ENCODE measurements around the gene ARHGAP15. TPM values are rescaled to one million over a fixed set of nuclear protein-coding genes. Genes with fewer than 3 reads are reported as not detected.

Gene ARHGAP15
- polyA plus RNA-seq, 6 donors from 2014 or later = 183 to 264 (median 210) TPM

DNA sequence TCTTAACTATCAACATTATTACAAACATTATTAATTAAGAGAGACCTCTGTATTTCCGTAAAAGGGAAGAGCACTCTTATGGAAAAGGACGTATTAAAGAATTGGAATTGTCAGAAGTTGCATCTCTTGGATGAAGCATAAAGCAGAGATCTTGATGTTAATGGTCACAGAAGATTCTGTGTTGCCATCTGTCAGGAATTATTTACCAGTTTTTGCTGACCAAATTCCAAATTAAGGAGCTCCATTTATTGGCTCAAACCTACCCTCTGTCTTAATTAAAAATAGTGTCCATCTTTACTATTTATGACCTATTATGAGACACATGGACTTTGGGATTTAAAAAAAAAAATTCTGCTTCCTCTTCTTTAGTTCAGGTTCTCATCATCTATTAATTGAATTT, 232.1 kb downstream of the ARHGAP15 start:
- Mint-ChIP-seq H3K27me3 (no peaks in the 10 kb centered on the region), H3K4me3 (no peak overlapping the region), H3K36me3 (no peaks in the 10 kb centered on the region), H3K9me3 (no peaks in the 10 kb centered on the region), H3K4me1 (peaks cover 2 to 11% (median 4%) of the 10 kb centered on the region in 3 donors), H3K27ac (no peak overlapping the region)
- DNase-seq (no peak), ATAC-seq (ENCODE audit: low read depth in 2 of 2) (no peak)

DNA sequence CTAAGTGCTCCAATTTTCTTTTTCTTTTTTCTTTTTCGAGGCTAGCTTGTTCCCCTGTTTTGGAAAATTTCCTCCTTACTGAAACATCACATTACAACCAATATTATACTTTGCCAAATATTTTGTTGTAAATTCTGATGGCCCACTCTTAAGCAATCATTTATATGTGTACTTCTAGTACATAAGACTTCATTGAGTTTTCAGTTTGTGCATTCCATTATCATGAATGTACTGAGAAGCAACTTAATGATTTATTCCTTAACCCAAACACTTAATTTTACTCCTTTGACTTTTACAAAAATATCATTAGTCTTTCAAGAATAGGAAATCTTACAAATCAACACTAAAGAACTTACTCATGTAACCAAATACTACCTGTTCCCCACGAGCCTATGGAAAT, 242.4 kb downstream of the ARHGAP15 start:
- no peak for ATAC-seq (ENCODE audit: low read depth in 2 of 2)
- Mint-ChIP-seq H3K27me3 (no peaks in the 10 kb centered on the region), H3K4me1 (peaks cover 5 to 21% (median 7%) of the 10 kb centered on the region in 3 donors), H3K27ac (peak overlapping the region in 1 of 6 donors; percentile 39), H3K36me3 (no peaks in the 10 kb centered on the region), H3K9me3 (no peaks in the 10 kb centered on the region), H3K4me3 (no peak overlapping the region)
- no peak for DNase-seq

DNA sequence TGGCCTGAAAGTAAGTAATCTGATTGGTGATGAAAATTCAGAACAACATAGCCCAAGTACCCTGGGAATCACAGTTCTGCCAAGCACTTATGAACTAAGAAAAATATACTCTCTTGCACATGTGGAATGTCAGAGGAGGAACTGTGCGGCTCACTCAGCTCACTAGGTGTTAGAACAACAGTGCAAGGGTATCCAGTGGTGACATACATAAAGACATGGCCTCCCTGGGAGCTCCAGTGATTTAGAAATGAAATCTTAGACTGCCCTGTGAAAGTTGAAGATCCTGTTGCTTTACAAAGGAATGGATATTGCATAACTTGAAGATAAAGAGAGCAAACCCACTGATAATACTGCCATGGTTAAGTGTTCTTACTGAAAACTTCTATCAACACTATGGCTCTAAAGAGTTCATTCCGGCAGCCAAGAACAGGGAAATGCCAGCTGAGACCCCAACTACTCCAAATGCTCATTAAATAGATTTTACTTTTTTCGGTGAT, 246.2 kb downstream of the ARHGAP15 start:
- no peak overlapping the region for H3K4me3 Mint-ChIP-seq

DNA sequence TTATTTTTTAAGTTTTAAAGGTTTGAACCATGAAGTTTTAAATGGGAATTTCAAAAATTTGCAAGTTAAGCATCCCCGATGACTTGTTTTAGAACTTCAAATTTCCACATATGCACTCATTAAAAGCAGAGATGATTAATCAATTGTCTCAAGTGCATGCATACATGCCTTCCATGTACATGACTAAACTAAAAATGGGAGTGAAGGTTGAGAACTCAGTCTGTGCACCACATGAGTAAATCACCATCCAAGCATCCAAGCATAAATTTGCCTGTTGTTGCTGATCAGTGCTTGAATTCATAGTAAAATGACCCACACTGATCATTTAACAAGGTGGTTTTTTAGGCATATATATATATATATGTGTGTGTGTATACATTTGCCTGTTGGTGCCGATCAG, 249.8 kb downstream of the ARHGAP15 start:
- peaks cover 11 to 18% (median 13%) of the 10 kb centered on the region in 3 donors for H3K4me1 Mint-ChIP-seq

More for the DNA sequence above, 246.2 kb downstream of the ARHGAP15 start:
- Mint-ChIP-seq H3K36me3 (no peaks in the 10 kb centered on the region), H3K4me1 (peaks cover 0 to 13% (median 2%) of the 10 kb centered on the region in 3 donors), H3K27me3 (no peaks in the 10 kb centered on the region), H3K9me3 (no peaks in the 10 kb centered on the region), H3K27ac (peak overlapping the region in 1 of 6 donors; percentile 64)
- DNase-seq = no peak
- no peak for ATAC-seq (ENCODE audit: low read depth in 2 of 2)

DNA sequence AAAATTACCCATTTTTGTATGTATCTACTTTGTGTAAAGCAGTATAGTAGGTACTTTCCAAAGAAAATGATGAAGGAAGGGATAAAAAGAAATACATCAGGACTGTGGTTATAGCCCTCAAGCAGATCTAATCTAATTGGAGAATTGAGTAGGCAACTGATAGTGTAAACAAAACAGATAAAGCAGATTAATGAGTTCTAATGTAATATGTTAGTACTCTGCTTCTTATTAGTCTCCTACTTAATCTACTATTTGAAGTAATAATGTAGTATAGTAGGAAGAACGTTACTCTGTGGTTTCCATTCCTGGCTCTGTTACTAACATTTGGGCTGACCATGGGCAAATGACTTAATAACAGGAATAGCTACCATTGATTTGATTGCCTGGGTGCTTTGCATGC, 250.7 kb downstream of the ARHGAP15 start:
- no peaks in the 10 kb centered on the region for H3K9me3 Mint-ChIP-seq
- DNase-seq = no peak
- no peak overlapping the region for H3K4me3 Mint-ChIP-seq
- H3K27ac Mint-ChIP-seq = peak overlapping the region in 1 of 6 donors; percentile 20
- no peak for ATAC-seq (ENCODE audit: low read depth in 2 of 2)
- peaks cover 6 to 7% of the 10 kb centered on the region in 2 donors for H3K36me3 Mint-ChIP-seq
- H3K4me1 Mint-ChIP-seq = peaks cover 9 to 13% (median 12%) of the 10 kb centered on the region in 3 donors
- H3K27me3 Mint-ChIP-seq = no peaks in the 10 kb centered on the region

More for the DNA sequence above, 249.8 kb downstream of the ARHGAP15 start:
- DNase-seq (no peak), ATAC-seq (ENCODE audit: low read depth in 2 of 2) (no peak)
- Mint-ChIP-seq H3K9me3 (no peaks in the 10 kb centered on the region), H3K27me3 (no peaks in the 10 kb centered on the region), H3K36me3 (peaks cover 6 to 7% of the 10 kb centered on the region in 2 donors), H3K4me3 (no peak overlapping the region), H3K27ac (no peak overlapping the region)

DNA sequence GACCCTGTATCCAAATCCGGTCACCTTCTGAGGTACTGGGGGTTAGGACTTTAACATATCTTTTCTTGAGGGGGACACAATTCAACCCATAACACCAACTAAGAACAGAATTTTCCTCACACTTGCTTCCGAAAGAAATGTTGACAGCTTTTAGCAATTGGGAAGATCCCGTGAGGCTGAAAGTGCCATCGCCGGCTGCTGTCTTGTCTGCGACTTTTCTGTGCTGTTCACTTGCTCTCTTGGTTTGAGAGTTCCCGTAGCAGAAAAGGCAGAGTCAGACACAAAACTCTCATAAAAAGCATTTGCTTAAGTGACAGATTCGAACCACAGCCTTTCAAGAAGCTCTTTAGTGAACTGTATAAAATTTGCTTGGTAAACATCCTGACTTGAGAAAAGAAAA, 253.4 kb downstream of the ARHGAP15 start:
- Mint-ChIP-seq H3K27ac (peak overlapping the region in 1 of 6 donors; percentile 65), H3K4me1 (peaks cover 9 to 13% (median 11%) of the 10 kb centered on the region in 3 donors), H3K4me3 (no peak overlapping the region), H3K27me3 (no peaks in the 10 kb centered on the region), H3K36me3 (peaks cover 6 to 7% of the 10 kb centered on the region in 2 donors), H3K9me3 (no peaks in the 10 kb centered on the region)
- no peak for DNase-seq
- no peak for ATAC-seq (ENCODE audit: low read depth in 2 of 2)

DNA sequence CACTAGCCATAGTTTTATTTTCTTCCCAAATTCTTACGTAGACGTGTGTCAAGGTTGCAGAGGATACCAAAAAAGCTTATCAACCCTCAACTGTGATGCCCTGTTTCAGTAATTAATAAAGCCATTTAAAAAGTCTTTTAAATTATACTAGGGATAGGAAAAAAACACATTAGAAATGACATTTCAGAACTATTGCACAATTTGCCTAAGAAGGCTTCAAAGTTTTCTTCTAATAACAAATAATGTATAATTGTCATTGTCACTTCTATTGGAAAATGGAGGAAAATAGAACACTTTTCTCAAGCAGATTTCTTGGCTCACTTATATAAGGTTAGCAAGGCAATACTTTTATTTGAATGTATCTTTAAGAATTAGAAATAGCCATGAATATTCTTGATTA, 253.8 kb downstream of the ARHGAP15 start:
- peaks cover 6 to 7% of the 10 kb centered on the region in 2 donors for H3K36me3 Mint-ChIP-seq
- DNase-seq = no peak
- no peaks in the 10 kb centered on the region for H3K9me3 Mint-ChIP-seq
- ATAC-seq (ENCODE audit: low read depth in 2 of 2) = no peak
- H3K27me3 Mint-ChIP-seq = no peaks in the 10 kb centered on the region
- H3K27ac Mint-ChIP-seq = no peak overlapping the region
- H3K4me1 Mint-ChIP-seq = peaks cover 9 to 13% (median 11%) of the 10 kb centered on the region in 3 donors
- H3K4me3 Mint-ChIP-seq = no peak overlapping the region

DNA sequence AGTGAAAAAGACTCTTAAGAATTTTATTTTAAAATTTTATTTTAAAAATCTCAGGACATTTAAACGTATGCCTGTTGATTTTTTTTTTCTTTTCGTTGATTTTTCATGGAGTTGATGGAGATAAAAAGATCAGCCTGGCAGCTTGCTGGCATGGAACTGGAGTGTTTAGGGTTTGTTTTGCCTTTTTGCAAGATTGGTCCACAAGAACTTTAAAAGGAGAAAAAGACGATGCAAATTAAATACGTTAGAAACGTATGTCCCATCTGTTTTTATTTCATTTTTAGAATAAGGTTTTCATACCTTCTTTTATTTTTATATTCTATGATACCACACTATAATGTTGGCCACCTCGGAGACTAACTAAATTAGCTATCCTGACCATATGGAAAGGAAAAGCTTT, 254.9 kb downstream of the ARHGAP15 start:
- no peaks in the 10 kb centered on the region for H3K9me3 Mint-ChIP-seq
- peaks cover 7% of the 10 kb centered on the region in 2 donors for H3K36me3 Mint-ChIP-seq
- H3K27me3 Mint-ChIP-seq = no peaks in the 10 kb centered on the region
- H3K4me1 Mint-ChIP-seq = peaks cover 9 to 13% (median 11%) of the 10 kb centered on the region in 3 donors
- H3K4me3 Mint-ChIP-seq = no peak overlapping the region
- no peak for DNase-seq
- H3K27ac Mint-ChIP-seq = no peak overlapping the region
- ATAC-seq (ENCODE audit: low read depth in 2 of 2) = no peak

DNA sequence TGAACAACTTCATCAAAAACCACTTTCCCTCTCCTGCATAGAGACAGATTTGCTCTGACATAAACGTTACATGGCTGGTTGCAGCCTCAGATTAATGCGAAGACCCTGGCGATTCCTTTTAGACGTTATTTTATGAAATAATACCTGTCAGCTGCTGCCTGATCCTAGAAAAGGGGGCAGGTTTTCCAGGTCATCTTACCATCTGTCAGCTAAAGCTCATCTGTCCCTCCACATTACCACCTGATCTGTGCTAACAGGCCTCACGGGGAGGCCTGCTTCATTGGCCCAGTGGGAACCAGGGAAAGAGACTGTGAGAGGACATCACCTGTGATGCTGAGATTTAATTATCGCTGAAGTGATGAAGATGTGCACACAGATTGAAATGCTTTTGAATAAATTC, 261.0 kb downstream of the ARHGAP15 start:
- H3K9me3 Mint-ChIP-seq = no peaks in the 10 kb centered on the region
- H3K36me3 Mint-ChIP-seq = peaks cover 10 to 11% of the 10 kb centered on the region in 2 donors
- H3K27me3 Mint-ChIP-seq = no peaks in the 10 kb centered on the region
- H3K27ac Mint-ChIP-seq = peak overlapping the region in 1 of 6 donors; percentile 44
- ATAC-seq (ENCODE audit: low read depth in 2 of 2) (no peak), DNase-seq (no peak)
- H3K4me3 Mint-ChIP-seq = no peak overlapping the region
- H3K4me1 Mint-ChIP-seq = peaks cover 0 to 18% (median 8%) of the 10 kb centered on the region in 3 donors

DNA sequence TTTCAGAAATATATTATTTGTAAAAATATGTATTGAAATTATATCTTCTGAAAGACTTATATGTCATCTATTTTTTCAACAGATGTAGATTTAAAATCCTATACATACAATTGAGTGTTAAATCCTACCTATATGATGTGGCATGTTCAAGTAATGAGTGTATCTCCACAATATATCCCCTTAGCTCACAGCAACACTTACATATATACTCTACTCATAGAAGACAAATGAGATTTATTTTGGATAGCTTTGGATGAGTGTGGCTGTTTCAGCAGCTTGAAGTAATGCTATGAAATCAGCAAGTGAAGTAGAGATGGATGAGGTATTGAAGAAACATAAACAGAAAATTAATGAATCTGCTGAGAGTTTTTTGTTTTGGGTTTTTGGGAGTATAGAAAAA, 263.1 kb downstream of the ARHGAP15 start:
- H3K36me3 Mint-ChIP-seq = peaks cover 17 to 18% of the 10 kb centered on the region in 2 donors

DNA sequence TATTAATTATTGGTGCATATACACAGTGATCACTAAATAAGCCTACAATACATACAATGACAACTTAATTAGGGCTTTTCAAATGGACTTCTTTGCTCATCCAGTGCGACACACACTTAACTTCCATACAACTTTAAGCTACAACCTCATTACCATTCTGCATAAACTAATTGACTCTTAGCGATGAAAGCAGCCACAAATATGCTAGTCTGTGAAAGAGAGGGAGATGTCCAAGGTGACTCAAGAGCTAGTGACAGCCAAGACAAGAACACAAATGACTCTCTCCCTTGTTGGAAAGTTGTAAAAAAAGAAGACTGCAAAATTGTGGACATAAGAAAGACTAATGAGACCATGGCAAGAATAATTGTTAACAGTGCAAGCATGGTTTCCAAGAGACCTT, 264.8 kb downstream of the ARHGAP15 start:
- Mint-ChIP-seq H3K4me1 (peaks cover 6 to 19% (median 18%) of the 10 kb centered on the region in 3 donors), H3K36me3 (peaks cover 17% of the 10 kb centered on the region in 2 donors), H3K27ac (peak overlapping the region in 1 of 6 donors; percentile 24), H3K27me3 (no peaks in the 10 kb centered on the region), H3K4me3 (no peak overlapping the region), H3K9me3 (no peaks in the 10 kb centered on the region)
- DNase-seq (no peak), ATAC-seq (ENCODE audit: low read depth in 2 of 2) (no peak)

More for the DNA sequence above, 263.1 kb downstream of the ARHGAP15 start:
- Mint-ChIP-seq H3K27me3 (no peaks in the 10 kb centered on the region), H3K4me3 (no peak overlapping the region), H3K4me1 (peaks cover 0 to 19% (median 14%) of the 10 kb centered on the region in 3 donors), H3K27ac (no peak overlapping the region), H3K9me3 (no peaks in the 10 kb centered on the region)
- ATAC-seq (ENCODE audit: low read depth in 2 of 2) (no peak), DNase-seq (no peak)

DNA sequence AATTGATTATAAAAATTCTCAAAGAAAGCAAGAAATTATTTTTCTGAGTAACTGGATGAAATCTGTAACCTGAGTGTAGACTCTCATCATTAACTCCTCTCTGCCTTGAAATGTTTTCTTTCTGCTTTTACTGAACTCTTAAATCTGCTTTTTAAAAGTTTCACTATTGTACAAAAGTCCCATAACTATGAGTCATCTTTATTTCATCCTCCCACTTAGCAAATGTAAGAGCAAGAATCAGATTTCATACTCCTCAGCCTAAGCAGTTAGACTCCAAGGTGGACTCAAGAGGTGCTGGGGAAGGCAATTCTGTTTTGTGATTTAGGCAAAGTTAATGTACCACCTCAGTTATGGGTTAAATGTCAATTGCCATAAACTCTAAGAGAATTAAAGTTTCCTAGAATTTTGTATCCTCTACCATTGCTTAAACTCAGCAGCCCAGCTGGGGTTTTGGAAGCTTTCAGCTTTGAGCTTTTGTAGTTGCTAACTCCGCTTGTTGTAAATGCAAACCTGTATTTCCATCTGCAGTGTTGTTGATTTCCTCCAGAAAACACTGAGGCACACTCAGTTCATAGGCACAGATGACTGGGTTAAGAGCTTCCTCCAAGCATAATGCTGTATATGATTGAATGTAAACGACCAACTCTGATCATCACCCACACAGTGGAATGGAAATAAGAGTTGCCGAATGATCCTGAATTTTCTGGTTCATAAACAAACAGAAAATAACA, 268.8 kb downstream of the ARHGAP15 start:
- no peak for ATAC-seq (ENCODE audit: low read depth in 2 of 2)
- peaks cover 18 to 31% (median 28%) of the 10 kb centered on the region in 3 donors for H3K4me1 Mint-ChIP-seq
- DNase-seq = no peak
- H3K4me3 Mint-ChIP-seq = no peak overlapping the region
- H3K9me3 Mint-ChIP-seq = no peaks in the 10 kb centered on the region
- H3K36me3 Mint-ChIP-seq = peaks cover 9 to 18% of the 10 kb centered on the region in 2 donors
- peak overlapping the region in 3 of 6 donors; percentile 44 to 69 (median 61) for H3K27ac Mint-ChIP-seq
- H3K27me3 Mint-ChIP-seq = no peaks in the 10 kb centered on the region

DNA sequence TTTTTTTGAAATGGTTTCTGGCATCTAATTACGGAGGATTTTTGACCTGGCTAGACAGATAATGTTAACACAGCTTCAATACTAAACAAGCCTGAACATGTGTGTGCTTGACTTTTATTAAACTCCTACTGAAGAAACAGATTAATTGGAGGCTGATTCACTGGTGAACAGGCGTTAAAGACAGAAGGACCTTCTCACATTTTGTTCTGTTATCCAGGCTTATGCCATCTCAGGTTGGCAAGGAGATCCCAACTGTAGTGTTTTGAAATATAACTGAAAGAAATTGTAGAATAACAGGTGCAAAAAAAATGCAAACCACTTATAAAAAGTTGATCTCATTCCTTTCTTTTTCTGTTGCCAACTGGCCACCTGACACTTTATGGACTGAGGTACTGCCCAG, 269.6 kb downstream of the ARHGAP15 start:
- H3K36me3 Mint-ChIP-seq = peaks cover 9 to 16% of the 10 kb centered on the region in 2 donors
- peaks cover 18 to 32% (median 28%) of the 10 kb centered on the region in 3 donors for H3K4me1 Mint-ChIP-seq
- no peaks in the 10 kb centered on the region for H3K27me3 Mint-ChIP-seq
- no peak overlapping the region for H3K4me3 Mint-ChIP-seq
- no peak for ATAC-seq (ENCODE audit: low read depth in 2 of 2)
- no peak overlapping the region for H3K27ac Mint-ChIP-seq
- H3K9me3 Mint-ChIP-seq = no peaks in the 10 kb centered on the region
- DNase-seq = no peak

DNA sequence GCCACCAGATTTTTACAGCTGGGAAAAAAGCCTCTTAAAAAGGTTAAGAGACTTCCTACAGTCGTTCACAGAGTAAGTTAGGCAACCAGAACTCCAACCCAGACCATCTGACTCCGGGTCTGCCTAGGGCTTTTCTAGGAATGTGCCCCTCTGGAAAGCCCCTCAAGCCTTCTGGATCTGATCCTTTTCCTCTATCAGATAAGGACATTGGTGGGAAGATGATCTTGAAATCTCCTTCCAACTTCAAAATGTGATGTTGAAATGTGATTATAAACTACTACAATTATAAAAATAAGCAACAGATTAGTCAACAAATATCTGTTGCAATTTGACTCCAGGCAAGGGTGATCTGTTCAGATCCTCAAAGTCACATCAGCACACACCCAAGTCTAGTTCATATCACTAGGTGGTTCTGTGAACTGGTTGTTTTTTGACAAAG, 270.4 kb downstream of the ARHGAP15 start:
- H3K4me1 Mint-ChIP-seq = peaks cover 18 to 31% (median 28%) of the 10 kb centered on the region in 3 donors
- H3K9me3 Mint-ChIP-seq = no peaks in the 10 kb centered on the region
- DNase-seq = no peak
- H3K27ac Mint-ChIP-seq = no peak overlapping the region
- ATAC-seq (ENCODE audit: low read depth in 2 of 2) = no peak
- no peaks in the 10 kb centered on the region for H3K27me3 Mint-ChIP-seq
- no peak overlapping the region for H3K4me3 Mint-ChIP-seq
- peaks cover 9 to 13% of the 10 kb centered on the region in 2 donors for H3K36me3 Mint-ChIP-seq
